Measurements from ENCODE around the gene CD300LG.

Gene CD300LG

DNA sequence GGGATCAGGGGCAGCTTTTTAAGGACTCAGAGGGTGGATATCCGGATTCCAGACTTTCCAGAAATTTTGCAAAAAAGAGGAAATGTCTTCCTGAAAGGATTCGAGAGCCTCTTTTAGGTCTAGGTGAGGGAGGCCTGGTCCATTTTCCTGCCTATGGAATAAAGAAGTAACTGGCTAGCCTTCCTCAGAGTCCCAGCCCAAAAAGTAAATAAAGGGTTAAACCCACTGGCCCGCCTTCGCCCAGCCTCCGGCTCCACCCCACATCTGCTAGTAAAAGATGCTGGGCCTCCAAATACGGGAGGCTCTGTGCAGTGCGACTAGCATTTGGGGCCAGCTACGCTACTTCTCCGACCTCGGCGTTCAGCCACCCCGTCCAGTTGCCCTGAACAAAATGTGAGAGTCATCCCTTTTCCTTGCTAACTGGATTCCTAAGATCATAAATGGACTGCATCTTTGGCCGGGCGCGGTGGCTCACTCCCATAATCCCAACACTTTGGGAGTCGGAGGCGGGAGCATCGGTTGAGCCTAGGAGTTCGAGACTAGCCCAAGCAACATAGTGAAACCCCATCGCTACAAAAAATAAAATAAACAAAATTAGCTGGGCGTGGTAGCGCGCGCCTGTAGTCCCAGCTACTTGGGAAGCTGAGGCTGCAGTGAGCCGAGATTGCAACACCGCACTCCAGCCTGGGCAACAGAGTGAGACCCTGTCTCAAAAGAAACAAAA is 61.2 kb downstream of the CD300LG start:
- peak in 2 of 3 experiments; percentile 57 to 61 for DNase-seq

DNA sequence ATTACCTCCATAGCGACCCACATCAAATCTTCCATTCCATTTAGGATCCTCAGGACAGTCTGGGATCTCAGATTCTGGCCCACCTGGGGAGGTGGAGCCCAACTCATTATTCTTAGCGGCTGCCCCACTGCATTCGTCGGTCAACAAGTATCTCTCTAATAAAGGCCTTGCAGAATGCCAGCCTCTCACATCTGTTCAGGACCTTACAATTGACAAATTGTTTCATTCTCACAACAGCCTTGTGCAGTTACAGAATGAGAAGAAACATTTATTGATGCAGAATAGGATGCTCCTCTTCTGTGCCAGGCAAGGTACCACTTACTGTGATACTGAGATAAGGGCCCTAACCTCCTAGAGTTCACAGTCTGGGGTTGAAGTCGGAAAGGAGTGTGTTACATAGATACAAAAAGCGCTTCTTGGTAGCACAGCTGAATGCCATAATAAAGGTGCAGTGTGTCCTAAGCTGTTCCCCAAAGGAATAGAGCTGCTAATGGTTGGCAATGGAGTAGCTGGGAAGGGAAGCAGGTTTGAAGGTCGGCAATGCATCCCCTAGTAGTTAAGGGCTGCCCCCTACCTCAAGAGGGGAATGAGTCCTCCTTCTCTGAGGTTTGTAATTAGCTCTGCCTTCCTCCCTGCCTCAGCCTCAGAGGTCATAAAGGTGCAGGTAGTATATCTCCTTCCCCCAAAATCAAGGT is 62.7 kb downstream of the CD300LG start:
- no peak for DNase-seq

DNA sequence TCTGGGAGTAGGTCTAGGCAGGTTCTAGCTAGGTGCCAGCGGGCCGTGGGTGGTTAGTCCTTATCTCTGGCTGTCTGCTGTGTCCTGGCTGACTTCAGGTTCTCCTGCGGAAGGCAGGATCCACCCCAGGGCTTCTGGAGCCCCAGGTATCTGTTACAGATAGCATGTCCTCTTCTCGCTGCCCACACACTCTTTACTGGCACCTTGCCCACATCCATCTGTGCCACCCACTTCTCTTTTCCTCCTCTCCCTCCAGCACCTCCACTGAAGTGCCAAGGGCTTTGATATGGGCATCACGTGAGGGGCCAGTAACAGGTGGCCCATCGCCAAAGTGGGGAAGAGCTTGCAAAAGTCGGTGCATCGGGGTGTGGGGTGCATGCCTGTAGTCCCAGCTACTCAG is 64.9 kb downstream of the CD300LG start:
- no peak for DNase-seq

DNA sequence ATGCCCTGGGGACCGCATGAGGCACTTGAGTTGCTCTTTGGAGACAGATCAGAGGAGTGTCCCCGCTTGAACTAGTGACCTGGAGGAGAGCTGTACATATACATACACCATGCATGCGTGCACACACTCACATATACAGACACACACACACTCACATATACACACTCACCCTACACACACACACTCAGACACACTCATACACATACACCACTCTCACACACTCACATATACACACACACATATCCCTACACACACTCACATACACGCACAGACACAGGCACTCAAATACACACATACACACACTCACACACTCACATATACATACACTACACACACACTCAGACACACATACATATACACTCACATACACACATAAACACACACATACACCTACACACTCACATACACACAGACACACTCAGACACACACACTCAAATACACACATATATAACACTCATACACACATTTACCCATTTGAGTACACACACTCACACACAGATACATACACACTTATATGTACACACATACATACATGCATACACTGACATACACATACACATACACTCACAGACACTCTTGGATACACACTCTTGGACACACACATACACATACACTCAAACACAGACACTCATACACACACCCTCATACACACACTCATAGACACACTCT is 65.8 kb downstream of the CD300LG start:
- DNase-seq, result no peak

Data from NCI-H1417 (cell line).